Effector memory CD4-positive, alpha-beta T cell (primary cell): ENCODE measurements around the gene TRIM52.
"Not testable (repeated sequence)": the region's sequence is repeated elsewhere in the genome, so short reads cannot be mapped to it uniquely, and the experiment has no call there.

ENCODE experiments used
- DNase-seq, 3 donors: peaks; one replicate each; pipeline ENCODE4 v3.0.0-alpha.2; 2020
- H3K27ac ChIP-seq: 2 replicates; pipeline ENCODE4 v1.7.0; 2013; ENCODE audit warnings: mild to moderate bottlenecking, low read length, moderate library complexity; ENCODE audit not compliant: insufficient read depth, poor library complexity, severe bottlenecking
- H3K27me3 ChIP-seq: replicated peaks from 2 replicates; pipeline ENCODE4 v1.7.0; 2013; ENCODE audit warnings: mild to moderate bottlenecking, low read length; ENCODE audit not compliant: insufficient read depth, control insufficient read depth, poor library complexity, severe bottlenecking
- H3K36me3 ChIP-seq: 2 replicates; pipeline ENCODE4 v1.7.0; 2013; ENCODE audit warnings: mild to moderate bottlenecking, low read length, moderate library complexity; ENCODE audit not compliant: control insufficient read depth, insufficient read depth
- H3K4me1 ChIP-seq: 2 replicates; pipeline ENCODE4 v1.7.0; 2013; ENCODE audit warnings: low read length, mild to moderate bottlenecking; ENCODE audit not compliant: control insufficient read depth, insufficient read depth, poor library complexity, severe bottlenecking
- H3K4me3 ChIP-seq: 2 replicates; pipeline ENCODE4 v1.7.0; 2013; ENCODE audit warnings: low read length, low read depth, mild to moderate bottlenecking; ENCODE audit not compliant: insufficient read depth, poor library complexity, severe bottlenecking
- H3K9me3 ChIP-seq: 2 replicates; pipeline ENCODE4 v1.7.0; 2013; ENCODE audit warnings: mild to moderate bottlenecking, low read length, moderate library complexity; ENCODE audit not compliant: control insufficient read depth

The TRIM52 gene

DNA sequence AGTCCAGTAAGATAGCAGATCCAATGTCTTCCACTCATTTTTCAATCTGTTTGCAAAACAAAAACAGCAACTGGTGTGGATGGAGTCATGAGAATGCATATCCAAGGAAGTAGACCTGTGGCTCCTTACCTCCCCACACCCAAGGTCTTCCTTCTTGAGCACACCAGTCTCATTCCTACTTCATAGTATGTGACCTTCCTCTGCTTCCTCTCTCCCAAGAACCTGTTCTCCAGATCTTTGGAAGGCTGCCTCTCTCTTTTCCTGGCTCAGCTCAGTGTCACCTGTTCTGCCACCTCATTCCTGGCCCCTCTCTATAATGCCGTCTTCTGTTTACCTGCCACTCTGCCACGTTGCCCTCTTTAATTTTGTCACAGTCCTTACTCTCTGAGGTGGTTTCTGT, 48.0 kb downstream of the TRIM52 start:
- DNase-seq, result no peak
- H3K27me3 ChIP-seq, result no peaks in the 10 kb centered on the region
- H3K4me3 ChIP-seq, result no peak overlapping the region
- no peak overlapping the region for H3K27ac ChIP-seq
- H3K4me1 ChIP-seq, result peaks cover 4% of the 10 kb centered on the region
- H3K36me3 ChIP-seq, result no peaks in the 10 kb centered on the region
- no peaks in the 10 kb centered on the region for H3K9me3 ChIP-seq

GRCh38 chr5:181212080-181212479, 48.9 kb downstream of the TRIM52 start:
- Histone ChIP-seq H3K4me1 (no peaks in the 10 kb centered on the region), H3K27me3 (no peaks in the 10 kb centered on the region), H3K4me3 (no peak overlapping the region), H3K9me3 (no peaks in the 10 kb centered on the region), H3K36me3 (no peaks in the 10 kb centered on the region), H3K27ac (no peak overlapping the region)
- DNase-seq, result no peak

DNA sequence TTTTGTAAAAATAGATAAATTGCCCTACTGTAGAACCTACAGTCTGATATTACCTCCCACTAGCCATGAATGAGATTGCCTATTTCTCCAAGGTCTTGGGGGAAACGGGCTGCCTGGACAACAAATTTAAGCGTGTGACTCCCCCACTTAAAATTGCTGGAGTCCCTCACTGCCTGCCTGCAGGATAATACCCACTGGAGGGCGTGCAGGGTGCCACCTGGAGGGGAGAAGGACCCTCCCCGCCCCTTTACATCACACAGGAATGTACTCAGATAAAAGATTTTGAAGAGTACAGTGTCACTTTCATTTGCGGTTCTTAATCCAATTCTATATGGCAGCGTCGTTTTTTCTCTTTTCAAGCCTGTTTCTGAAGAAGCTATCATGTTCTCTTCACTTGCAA, 49.7 kb downstream of the TRIM52 start:
- Histone ChIP-seq H3K27me3 (no peaks in the 10 kb centered on the region), H3K4me1 (peaks cover under 1% of the 10 kb centered on the region), H3K9me3 (no peaks in the 10 kb centered on the region), H3K36me3 (no peaks in the 10 kb centered on the region), H3K27ac (no peak overlapping the region), H3K4me3 (no peak overlapping the region)
- DNase-seq, result no peak

DNA sequence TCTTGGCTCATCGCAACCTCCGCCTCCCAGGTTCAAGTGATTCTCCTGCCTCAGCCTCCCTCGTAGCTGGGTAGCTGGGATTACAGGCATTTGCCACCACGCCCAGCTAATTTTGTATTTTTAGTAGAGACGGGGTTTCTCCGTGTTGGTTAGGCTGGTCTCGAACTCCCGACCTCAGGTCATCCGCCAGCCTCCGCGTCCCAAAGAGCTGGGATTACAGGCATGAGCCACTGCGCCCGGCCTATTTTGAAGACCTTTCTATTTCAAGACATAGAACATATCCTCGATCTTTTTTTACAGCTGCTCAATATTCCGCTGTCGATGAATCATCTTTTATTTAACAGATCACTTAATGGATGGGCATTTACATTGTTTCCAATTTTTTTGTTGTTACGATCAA, 50.2 kb downstream of the TRIM52 start:
- H3K36me3 ChIP-seq, H3K4me3 ChIP-seq, H3K27me3 ChIP-seq, H3K27ac ChIP-seq, DNase-seq, H3K4me1 ChIP-seq, H3K9me3 ChIP-seq: not testable (repeated sequence)

GRCh38 chr5:181210148-181210547, 50.8 kb downstream of the TRIM52 start:
- not testable (repeated sequence) for H3K4me1 ChIP-seq, DNase-seq, H3K36me3 ChIP-seq, H3K27me3 ChIP-seq, H3K4me3 ChIP-seq, H3K27ac ChIP-seq, H3K9me3 ChIP-seq

- not testable (repeated sequence) for DNase-seq, H3K36me3 ChIP-seq, H3K27me3 ChIP-seq, H3K4me3 ChIP-seq, H3K9me3 ChIP-seq, H3K27ac ChIP-seq
- H3K4me1 ChIP-seq, result peaks cover 12% of the 10 kb centered on the region
Measured at GRCh38 chr5:181209006-181209405, 51.9 kb downstream of the TRIM52 start.

- Histone ChIP-seq H3K9me3 (no peaks in the 10 kb centered on the region), H3K4me1 (peaks cover 17% of the 10 kb centered on the region), H3K4me3 (no peak overlapping the region), H3K27ac (no peak overlapping the region), H3K36me3 (no peaks in the 10 kb centered on the region), H3K27me3 (no peaks in the 10 kb centered on the region)
- DNase-seq, result no peak
Measured at GRCh38 chr5:181207960-181208253, 53.0 kb downstream of the TRIM52 start.

GRCh38 chr5:181207214-181207959, 53.6 kb downstream of the TRIM52 start:
- Histone ChIP-seq H3K4me1 (peaks cover 17% of the 10 kb centered on the region), H3K4me3 (peak overlapping the region; percentile 62), H3K27me3 (no peaks in the 10 kb centered on the region), H3K9me3 (no peaks in the 10 kb centered on the region), H3K27ac (peak overlapping the region; percentile 19), H3K36me3 (no peaks in the 10 kb centered on the region)
- DNase-seq, result peak; percentile 59 to 63 (median 61)

GRCh38 chr5:181205761-181206649, 54.9 kb downstream of the TRIM52 start:
- Histone ChIP-seq H3K36me3 (no peaks in the 10 kb centered on the region), H3K4me1 (peaks cover 17% of the 10 kb centered on the region), H3K27me3 (no peaks in the 10 kb centered on the region), H3K27ac (no peak overlapping the region), H3K9me3 (no peaks in the 10 kb centered on the region), H3K4me3 (peak overlapping the region; percentile 62)
- no peak for DNase-seq
